Stimulated activated naive CD8-positive, alpha-beta T cell treated with anti-CD3 and anti-CD28 coated beads, Interleukin-15, amount 100 ng/mL, for 72 hours (primary cell): ENCODE measurements around the gene PRDX6.
"Not testable (repeated sequence)": the region's sequence is repeated elsewhere in the genome, so short reads cannot be mapped to it uniquely, and the experiment has no call there.

Experiments
- ATAC-seq: fragments of 150-1000 bp; cut with Tn5 transposase; 2 replicates; pipeline ENCODE4 v1.10.0; 2021; ENCODE audit warnings: mild to moderate bottlenecking, moderate library complexity
- DNase-seq, 2 donors: peaks; one replicate each; pipeline ENCODE4 v3.0.0; 2021 to 2022
- H3K27ac Mint-ChIP-seq, 2 donors: one replicate each; pipeline ENCODE4 v1.8.0; 2022; ENCODE audit warnings: mild to moderate bottlenecking in 2 of 2, mixed read lengths in 2 of 2, moderate library complexity in 2 of 2
- H3K27me3 Mint-ChIP-seq: one replicate; pipeline ENCODE4 v1.8.0; 2022; ENCODE audit warnings: mixed read lengths
- H3K4me1 Mint-ChIP-seq: one replicate; pipeline ENCODE4 v1.8.0; 2022; ENCODE audit warnings: mild to moderate bottlenecking, mixed read lengths
- H3K4me3 Mint-ChIP-seq, 2 donors: one replicate each; pipeline ENCODE4 v1.8.0; 2022; ENCODE audit warnings: mild to moderate bottlenecking in 2 of 2, mixed read lengths in 2 of 2, moderate library complexity in 1 of 2
- H3K9me3 Mint-ChIP-seq, 2 donors: one replicate each; pipeline ENCODE4 v1.8.0; 2022; ENCODE audit warnings: mixed read lengths in 2 of 2

PRDX6 gene

DNA sequence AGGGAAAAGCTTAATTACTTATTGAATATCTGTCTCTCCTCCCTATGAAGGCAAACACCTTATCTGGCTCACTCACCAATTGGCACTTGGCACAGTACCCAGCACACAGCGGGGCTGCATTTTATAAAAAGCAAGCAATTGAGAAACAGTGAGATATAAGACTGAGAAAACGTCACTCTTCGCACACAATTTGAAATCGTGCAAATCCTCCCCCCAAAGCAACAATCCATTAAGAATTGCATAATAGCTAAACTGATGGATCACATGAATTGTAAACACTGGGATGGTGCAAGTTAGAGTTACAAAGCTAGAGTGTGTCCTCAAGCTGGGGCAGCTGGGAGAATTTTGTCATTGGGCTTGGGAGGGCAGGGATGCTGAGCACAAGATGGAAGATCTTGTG is 27.1 kb downstream of the PRDX6 start:
- H3K9me3 Mint-ChIP-seq: no peaks in the 10 kb centered on the region
- no peaks in the 10 kb centered on the region for H3K4me1 Mint-ChIP-seq
- no peak overlapping the region for H3K4me3 Mint-ChIP-seq
- ATAC-seq (no peak), DNase-seq (no peak)
- no peak overlapping the region for H3K27ac Mint-ChIP-seq
- H3K27me3 Mint-ChIP-seq: no peaks in the 10 kb centered on the region

DNA sequence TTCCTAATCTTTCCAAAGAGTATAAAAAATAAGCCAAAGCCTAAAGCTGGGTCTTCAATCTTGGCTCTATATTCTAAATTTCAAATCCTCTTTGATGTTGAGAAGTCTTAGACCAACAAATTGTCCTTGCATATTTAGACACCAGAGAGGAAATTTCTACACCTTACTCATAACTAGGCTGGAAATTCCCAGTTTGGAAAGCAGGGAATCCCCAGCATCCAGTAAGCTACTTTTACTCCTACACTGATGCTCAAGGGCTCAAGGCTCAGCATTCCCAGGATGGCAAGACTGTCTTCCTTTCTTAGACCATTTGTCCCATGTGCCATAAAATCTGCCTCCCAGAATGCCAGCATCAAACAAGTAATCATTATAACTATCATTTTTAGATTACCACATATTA is 28.3 kb downstream of the PRDX6 start:
- H3K9me3 Mint-ChIP-seq: no peaks in the 10 kb centered on the region
- no peaks in the 10 kb centered on the region for H3K27me3 Mint-ChIP-seq
- no peak for ATAC-seq
- H3K4me3 Mint-ChIP-seq: no peak overlapping the region
- no peak for DNase-seq
- no peaks in the 10 kb centered on the region for H3K4me1 Mint-ChIP-seq
- H3K27ac Mint-ChIP-seq: no peak overlapping the region

DNA sequence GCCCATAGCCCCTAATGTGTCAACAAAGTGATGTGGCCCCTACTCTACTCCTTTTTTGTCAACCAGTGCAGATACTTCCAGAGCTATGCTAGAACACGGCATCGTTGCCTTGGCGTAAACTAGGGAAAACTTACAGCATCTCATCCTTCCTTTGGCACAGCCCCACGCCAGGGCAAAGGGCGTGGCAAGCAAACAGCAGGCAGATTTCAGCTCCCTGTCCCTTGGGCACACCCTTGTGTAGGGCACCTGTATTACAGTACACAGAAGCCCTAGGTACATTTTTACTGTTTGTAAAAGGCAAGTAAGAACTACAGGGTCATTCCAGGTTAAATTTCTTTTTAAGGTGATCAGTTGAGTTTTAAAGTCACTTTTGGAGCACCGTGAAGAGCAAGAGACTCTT is 29.3 kb downstream of the PRDX6 start:
- H3K9me3 Mint-ChIP-seq: no peaks in the 10 kb centered on the region
- ATAC-seq (peak; percentile 60), DNase-seq (no peak)
- H3K4me1 Mint-ChIP-seq: no peaks in the 10 kb centered on the region
- H3K27ac Mint-ChIP-seq: peak overlapping the region in 1 of 2 donors; percentile 78
- H3K27me3 Mint-ChIP-seq: no peaks in the 10 kb centered on the region
- no peak overlapping the region for H3K4me3 Mint-ChIP-seq

DNA sequence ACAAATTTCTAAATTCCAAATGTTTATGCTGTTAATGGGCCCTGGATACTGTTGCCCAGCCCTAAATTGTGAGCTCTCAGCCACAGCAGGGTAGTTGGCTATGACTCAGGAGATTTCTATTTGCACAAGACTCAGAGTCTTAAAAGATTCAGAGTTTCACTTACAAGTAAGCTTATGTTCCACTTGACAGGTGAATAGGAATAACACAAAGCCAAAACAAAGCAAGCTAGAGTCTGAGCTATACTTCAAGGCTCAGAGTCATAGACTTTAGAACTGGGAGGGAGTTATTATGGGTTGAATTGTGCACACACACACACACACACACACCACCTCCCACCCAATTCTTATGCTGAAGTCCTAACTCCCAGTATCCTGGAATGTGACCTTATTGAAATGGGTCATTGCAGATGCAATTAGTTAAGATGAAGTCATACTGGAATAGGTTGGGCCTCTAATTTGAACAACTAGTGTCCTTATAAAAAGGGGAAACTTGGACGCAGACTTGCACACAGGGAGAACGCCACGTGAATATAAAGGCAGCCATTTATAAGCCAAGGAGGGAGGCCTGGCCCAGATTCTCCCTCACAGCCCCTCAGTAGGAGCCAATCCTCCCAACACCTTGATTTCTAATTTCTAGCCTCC is 30.2 kb downstream of the PRDX6 start:
- no peaks in the 10 kb centered on the region for H3K9me3 Mint-ChIP-seq
- H3K4me1 Mint-ChIP-seq: no peaks in the 10 kb centered on the region
- H3K27ac Mint-ChIP-seq: no peak overlapping the region
- DNase-seq (no peak), ATAC-seq (no peak)
- H3K27me3 Mint-ChIP-seq: no peaks in the 10 kb centered on the region
- H3K4me3 Mint-ChIP-seq: no peak overlapping the region

DNA sequence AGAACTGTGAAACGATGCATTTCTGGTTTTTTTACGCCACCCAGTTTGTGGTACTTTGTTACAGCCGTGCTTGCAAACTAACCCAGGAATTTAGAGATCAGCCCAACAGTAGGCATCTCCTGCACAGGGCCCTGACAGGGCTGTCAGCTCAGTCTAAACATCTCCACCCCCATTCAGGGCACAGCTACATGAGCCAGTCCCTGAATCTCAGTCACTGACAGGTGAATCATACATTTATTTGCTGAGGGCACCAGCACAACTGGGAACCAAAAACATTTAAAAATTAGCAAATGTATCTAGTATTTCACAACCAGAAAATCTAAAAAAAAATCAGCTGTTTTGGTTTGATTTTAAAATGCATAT is 30.7 kb downstream of the PRDX6 start:
- Mint-ChIP-seq H3K4me1 (no peaks in the 10 kb centered on the region), H3K9me3 (peaks cover 0 to 1% of the 10 kb centered on the region in 2 donors), H3K27ac (no peak overlapping the region), H3K4me3 (no peak overlapping the region), H3K27me3 (no peaks in the 10 kb centered on the region)
- no peak for DNase-seq
- ATAC-seq: no peak

DNA sequence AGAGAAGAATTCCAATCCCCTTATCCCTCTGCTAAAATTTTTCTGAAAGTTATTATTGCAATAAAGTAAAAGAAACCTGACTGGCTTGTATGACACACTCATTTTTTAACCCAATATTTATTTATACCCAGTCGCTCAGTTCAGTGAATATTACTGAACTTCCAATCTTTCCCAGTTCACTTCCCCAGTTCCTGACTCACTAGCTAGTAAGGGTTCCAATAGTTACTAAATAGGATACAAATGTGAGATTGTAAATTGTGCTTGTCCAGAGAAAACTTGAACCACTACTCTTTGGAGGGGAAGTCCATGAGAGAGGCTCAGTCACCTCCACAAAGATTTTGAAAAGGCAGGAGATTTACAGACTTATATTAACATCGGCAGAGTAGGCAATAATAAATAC is 31.4 kb downstream of the PRDX6 start:
- Mint-ChIP-seq H3K27me3 (no peaks in the 10 kb centered on the region), H3K27ac (no peak overlapping the region), H3K9me3 (peaks cover 2 to 8% of the 10 kb centered on the region in 2 donors), H3K4me3 (no peak overlapping the region), H3K4me1 (no peaks in the 10 kb centered on the region)
- no peak for DNase-seq
- ATAC-seq: no peak

DNA sequence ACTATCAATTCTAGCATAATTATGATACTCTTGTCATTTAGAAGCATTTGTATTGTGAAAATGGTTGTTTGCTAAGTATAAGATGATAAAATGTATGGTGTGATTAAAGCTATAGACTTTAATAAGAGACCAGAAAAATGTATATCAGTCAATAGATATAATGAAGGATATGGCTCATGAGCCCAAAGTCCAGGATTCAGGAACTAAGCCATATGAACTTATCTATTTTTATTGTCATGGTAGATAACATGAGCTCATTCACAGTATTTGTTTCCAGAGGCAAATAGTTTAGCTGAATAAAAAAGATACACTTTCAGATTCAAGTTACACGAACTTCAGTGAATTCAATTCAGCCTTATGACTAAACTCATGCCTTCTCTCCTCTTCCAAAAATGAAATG is 32.7 kb downstream of the PRDX6 start:
- DNase-seq (no peak), ATAC-seq (no peak)
- H3K27me3 Mint-ChIP-seq: no peaks in the 10 kb centered on the region
- H3K9me3 Mint-ChIP-seq: peaks cover 12 to 20% of the 10 kb centered on the region in 2 donors
- H3K27ac Mint-ChIP-seq: no peak overlapping the region
- H3K4me1 Mint-ChIP-seq: no peaks in the 10 kb centered on the region
- H3K4me3 Mint-ChIP-seq: no peak overlapping the region

DNA sequence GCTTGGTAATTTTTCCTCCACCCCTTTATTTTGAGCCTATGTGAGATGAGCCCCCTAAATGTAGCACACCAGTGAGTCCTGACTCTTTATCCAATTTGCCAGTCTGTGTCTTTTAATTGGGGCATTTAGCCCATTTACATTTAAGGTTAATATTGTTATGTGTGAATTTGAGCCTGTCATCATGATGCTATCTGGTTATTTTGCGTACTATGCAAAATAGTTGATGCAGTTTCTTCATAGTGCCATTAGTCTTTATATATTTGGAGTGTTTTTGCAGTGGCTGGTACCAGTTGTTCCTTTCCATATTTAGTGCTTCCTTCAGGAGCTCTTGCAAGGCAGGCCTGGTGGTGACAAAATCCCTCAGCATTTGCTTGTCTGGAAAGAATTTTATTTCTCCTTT is 37.4 kb downstream of the PRDX6 start:
- DNase-seq, ATAC-seq, H3K4me1 Mint-ChIP-seq, H3K27me3 Mint-ChIP-seq, H3K4me3 Mint-ChIP-seq, H3K27ac Mint-ChIP-seq: not testable (repeated sequence)
- peaks cover 12 to 31% of the 10 kb centered on the region in 2 donors for H3K9me3 Mint-ChIP-seq

DNA sequence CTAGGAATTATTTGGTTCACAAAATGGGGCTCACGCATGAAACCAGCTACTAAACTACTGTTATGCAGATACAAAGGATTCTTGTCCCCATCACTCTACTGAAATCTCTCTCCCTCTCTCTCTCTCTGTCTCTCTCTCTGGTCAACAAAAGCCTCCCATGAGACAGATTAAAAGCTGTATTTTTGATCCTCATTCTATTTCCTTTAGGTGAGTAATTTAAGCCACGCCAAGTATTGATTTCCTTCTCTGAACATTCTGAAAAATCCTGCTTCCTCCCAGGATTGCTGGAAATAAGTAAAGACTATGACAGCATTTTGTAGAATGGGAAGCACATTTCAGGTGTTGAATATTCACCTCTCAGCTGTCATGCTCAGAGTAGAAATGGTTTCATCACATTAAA is 43.7 kb downstream of the PRDX6 start:
- peaks cover 0 to 2% of the 10 kb centered on the region in 2 donors for H3K9me3 Mint-ChIP-seq

DNA sequence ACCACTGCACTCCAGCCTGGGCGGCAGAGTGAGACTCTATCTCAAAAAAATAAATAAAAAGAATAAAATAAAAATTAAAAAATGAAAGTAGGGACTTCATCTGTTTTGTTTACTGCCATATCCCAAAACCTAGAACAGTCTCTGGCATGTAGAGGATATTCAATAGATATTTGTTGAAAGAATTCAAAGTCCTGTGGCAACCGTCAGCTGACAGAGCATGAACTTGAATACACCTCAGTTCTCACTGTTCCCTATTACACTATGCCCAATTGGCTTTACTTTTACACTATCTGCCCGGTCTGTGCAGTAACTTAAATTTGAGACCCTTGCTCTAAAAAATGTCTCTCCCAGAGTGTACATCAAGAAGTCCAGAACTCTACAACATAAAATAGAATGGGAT is 46.2 kb downstream of the PRDX6 start:
- Mint-ChIP-seq H3K9me3 (peaks cover 0 to 5% of the 10 kb centered on the region in 2 donors), H3K27ac (no peak overlapping the region), H3K4me1 (peaks cover 18% of the 10 kb centered on the region), H3K27me3 (no peaks in the 10 kb centered on the region), H3K4me3 (no peak overlapping the region)
- no peak for DNase-seq
- no peak for ATAC-seq

More for the DNA sequence above, 43.7 kb downstream of the PRDX6 start:
- Mint-ChIP-seq H3K4me3 (no peak overlapping the region), H3K27me3 (no peaks in the 10 kb centered on the region), H3K4me1 (peaks cover 9% of the 10 kb centered on the region), H3K27ac (no peak overlapping the region)
- ATAC-seq: no peak
- DNase-seq: no peak

DNA sequence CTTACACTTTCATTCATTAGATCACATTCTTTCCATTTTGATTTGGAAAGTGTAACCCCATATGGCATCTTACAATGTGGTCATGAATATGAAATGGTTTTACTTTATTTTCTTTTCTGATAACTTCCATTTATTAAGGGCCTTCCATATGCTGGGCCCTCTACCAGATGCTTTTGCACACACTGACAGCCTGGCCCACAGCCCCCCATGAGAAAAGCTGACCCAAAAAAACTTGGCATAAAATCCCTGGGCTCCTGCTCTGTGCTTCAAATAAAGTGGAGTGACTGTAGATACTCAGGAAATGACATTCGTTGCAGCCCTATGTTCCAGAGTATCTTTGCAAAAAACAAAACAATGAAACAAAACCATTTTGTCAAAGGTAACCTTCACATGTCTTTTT is 48.8 kb downstream of the PRDX6 start:
- no peak for DNase-seq
- H3K4me3 Mint-ChIP-seq: no peak overlapping the region
- H3K27me3 Mint-ChIP-seq: no peaks in the 10 kb centered on the region
- H3K27ac Mint-ChIP-seq: no peak overlapping the region
- ATAC-seq: no peak
- H3K4me1 Mint-ChIP-seq: peaks cover 33% of the 10 kb centered on the region
- peaks cover 0 to 5% of the 10 kb centered on the region in 2 donors for H3K9me3 Mint-ChIP-seq

DNA sequence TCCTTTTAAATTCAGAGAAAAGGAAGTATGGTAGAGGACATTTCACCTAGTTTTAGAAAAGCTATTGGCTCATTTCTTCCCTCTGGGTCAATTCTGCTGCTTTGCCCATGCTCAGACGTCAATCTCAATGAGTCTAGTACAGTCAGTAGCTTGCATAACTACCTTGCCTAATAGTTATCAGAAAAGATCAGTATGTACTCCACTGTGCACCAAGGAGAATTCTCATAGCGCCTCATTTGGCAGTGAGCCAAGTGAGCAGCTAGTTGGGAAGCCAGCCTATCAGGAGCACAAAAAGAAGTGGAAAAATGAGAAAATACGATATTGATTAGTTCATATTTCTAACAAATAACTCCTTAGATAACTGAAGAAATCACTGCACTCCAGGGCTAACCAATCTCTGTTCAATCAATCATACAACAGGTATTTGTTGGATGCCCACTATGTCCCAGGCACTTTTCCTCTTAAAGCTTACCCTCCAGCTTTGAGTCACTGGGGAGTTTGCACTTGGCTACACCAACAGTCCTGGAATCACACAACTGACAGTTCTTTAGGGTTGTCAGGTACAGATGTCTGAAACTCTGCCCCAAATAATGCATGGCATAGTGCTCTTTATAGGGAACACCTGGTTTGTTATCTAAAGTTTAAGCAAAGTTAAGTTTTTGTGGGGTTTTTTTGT is 50.2 kb downstream of the PRDX6 start:
- ATAC-seq (no peak), DNase-seq (no peak)
- peaks cover 0 to 5% of the 10 kb centered on the region in 2 donors for H3K9me3 Mint-ChIP-seq
- no peaks in the 10 kb centered on the region for H3K27me3 Mint-ChIP-seq
- peaks cover 47% of the 10 kb centered on the region for H3K4me1 Mint-ChIP-seq
- no peak overlapping the region for H3K27ac Mint-ChIP-seq
- no peak overlapping the region for H3K4me3 Mint-ChIP-seq

DNA sequence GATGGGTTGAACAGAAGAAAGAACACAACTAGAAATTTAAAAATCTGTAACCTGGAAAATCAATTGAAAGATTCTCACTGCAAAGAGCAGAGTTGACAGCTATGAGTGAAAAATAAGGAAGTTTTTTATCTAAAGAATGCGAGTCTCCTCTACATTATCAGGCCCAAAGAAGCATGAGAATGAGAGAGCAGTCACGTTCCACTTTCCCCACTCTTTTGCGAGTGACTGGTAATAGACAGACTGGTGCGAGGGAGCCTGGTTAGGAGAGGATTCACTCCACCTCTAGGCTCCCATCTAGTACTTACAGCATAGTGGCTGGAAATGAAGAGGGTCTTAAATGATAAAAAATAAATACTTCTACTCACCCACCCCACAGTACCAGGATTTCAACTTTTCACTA is 52.0 kb downstream of the PRDX6 start:
- no peaks in the 10 kb centered on the region for H3K27me3 Mint-ChIP-seq
- peaks cover 51% of the 10 kb centered on the region for H3K4me1 Mint-ChIP-seq
- DNase-seq: no peak
- no peak overlapping the region for H3K27ac Mint-ChIP-seq
- no peak for ATAC-seq
- H3K4me3 Mint-ChIP-seq: no peak overlapping the region
- H3K9me3 Mint-ChIP-seq: peaks cover 0 to 5% of the 10 kb centered on the region in 2 donors

DNA sequence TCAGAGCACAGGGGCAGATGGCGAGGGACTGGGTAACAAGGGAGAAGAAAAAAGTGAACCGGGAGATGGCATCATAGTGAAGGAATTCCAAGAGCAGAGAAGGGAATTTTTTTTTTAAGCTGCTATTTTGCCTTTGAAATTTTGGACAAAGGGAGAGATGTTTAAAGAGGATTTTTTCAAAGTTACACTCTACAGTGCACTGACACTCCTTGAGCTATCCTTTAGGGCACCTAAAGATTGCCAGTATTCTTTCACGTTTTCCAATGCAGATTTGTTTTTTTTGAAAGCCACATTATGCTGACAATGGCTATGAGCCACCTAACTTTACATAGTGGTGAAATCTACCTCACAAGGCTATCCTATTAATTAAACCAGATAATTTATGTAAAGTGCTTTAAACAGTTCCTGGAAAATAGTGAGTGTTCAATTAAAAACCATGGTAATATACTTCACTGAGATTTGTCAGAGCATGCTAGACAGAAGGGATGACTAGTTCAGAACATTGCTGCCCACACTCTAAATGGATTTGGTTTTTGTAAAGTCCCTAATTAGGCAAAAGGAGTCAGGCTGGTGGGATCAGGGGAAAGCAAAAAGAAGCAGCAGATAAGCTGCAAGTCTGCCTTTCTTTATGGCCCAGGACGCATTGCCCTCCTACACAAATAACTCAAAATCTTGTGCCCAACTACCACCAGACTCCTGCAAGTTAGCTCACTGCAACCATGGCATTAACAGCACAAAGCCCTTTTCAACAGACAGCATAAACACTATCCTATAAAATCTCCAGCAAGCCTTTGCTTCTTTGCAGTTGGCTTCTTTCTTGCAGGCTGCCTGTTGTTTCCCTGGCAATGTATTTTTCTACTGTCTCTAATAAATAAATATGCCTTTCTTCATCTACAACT is 53.9 kb downstream of the PRDX6 start:
- H3K27ac Mint-ChIP-seq: no peak overlapping the region
- peaks cover 47% of the 10 kb centered on the region for H3K4me1 Mint-ChIP-seq
- ATAC-seq (peak; percentile 40), DNase-seq (no peak)
- H3K9me3 Mint-ChIP-seq: peaks cover 0 to 4% of the 10 kb centered on the region in 2 donors
- no peaks in the 10 kb centered on the region for H3K27me3 Mint-ChIP-seq
- no peak overlapping the region for H3K4me3 Mint-ChIP-seq

DNA sequence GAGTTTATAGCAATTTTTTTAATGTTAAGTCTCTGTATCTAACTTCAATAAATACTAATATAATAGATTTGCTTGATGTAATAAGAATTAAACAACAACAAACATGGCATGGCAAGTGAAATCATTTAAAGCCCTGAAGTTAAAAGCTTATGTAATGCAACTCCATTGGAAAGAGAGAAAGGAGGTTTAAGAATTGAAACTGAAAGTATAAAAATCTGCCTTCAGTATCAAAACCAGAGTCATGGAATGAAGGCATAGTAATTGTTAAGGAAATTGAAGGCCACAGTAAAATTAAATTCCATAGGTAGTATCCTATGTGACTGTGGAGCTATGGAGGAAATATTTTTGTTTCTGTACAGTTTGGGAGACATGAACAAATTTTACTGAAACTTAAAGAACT is 55.1 kb downstream of the PRDX6 start:
- Mint-ChIP-seq H3K9me3 (no peaks in the 10 kb centered on the region), H3K4me1 (peaks cover 42% of the 10 kb centered on the region), H3K4me3 (no peak overlapping the region), H3K27ac (no peak overlapping the region), H3K27me3 (no peaks in the 10 kb centered on the region)
- DNase-seq (no peak), ATAC-seq (no peak)

DNA sequence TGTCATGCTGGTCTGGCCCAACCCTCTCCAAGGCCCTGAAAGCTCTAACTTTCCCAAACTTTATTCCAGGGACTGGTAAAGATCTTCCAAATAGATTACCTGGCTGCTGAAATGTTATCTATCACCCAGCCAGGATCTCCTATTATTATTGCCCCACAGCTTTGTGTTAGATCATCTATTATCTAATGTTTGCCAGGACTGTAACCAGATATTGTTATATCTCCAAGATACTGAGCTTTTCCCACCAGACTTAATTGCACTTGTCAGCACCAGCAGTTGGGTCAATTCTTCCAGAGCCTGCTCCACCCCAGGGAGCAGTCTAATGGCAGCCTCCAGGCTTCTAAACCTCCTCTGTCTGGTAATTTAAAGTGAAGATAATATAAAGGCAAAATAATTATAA is 59.1 kb downstream of the PRDX6 start:
- H3K27ac Mint-ChIP-seq: no peak overlapping the region
- no peak overlapping the region for H3K4me3 Mint-ChIP-seq
- no peak for ATAC-seq
- no peak for DNase-seq
- H3K9me3 Mint-ChIP-seq: peaks cover 5 to 7% of the 10 kb centered on the region in 2 donors
- H3K4me1 Mint-ChIP-seq: peaks cover 15% of the 10 kb centered on the region
- H3K27me3 Mint-ChIP-seq: no peaks in the 10 kb centered on the region
